ENCODE measurements around the gene CCDC159. TPM values are rescaled to one million over a fixed set of nuclear protein-coding genes. Genes with fewer than 3 reads are reported as not detected.
"Not testable (repeated sequence)": the region's sequence is repeated elsewhere in the genome, so short reads cannot be mapped to it uniquely, and the experiment has no call there.

The CCDC159 gene
- total RNA-seq, 2 donors from 2014 or later: 26.5 to 32.6 TPM

DNA sequence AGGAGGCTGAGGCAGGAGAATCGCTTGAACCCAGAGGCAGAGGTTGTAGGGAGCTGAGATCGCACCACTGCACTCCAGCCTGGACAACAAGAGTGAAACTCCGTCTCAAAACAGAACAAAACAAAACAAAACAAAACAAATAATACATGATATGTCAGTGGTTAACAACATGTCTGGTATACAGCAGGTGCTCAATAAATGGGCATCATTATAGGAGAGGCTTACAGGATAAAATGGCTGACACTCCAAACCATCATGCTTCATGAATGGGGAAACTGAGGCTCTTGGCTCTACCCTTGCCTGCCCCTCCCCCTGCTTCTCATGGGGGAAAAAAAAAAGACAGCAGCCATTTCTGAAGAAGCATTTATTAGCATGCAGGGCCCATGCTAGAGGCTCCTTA lies 3.9 kb upstream of the CCDC159 start:
- 91 to 94% methylated on average over 3 of the region's 3 CpGs for WGBS, 2 donors
- no peaks in the 10 kb centered on the region for H3K9me3 ChIP-seq
- no peak for DNase-seq
- H3K27me3 ChIP-seq: no peaks in the 10 kb centered on the region
- H3K4me3 ChIP-seq: no peak overlapping the region
- TF ChIP-seq, protein P1, sequence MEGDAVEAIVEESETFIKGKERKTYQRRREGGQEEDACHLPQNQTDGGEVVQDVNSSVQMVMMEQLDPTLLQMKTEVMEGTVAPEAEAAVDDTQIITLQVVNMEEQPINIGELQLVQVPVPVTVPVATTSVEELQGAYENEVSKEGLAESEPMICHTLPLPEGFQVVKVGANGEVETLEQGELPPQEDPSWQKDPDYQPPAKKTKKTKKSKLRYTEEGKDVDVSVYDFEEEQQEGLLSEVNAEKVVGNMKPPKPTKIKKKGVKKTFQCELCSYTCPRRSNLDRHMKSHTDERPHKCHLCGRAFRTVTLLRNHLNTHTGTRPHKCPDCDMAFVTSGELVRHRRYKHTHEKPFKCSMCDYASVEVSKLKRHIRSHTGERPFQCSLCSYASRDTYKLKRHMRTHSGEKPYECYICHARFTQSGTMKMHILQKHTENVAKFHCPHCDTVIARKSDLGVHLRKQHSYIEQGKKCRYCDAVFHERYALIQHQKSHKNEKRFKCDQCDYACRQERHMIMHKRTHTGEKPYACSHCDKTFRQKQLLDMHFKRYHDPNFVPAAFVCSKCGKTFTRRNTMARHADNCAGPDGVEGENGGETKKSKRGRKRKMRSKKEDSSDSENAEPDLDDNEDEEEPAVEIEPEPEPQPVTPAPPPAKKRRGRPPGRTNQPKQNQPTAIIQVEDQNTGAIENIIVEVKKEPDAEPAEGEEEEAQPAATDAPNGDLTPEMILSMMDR (IDR thresholded peaks at IDR 0.05): no peak
- no peak for TF ChIP-seq POLR2A (IDR thresholded peaks at IDR 0.05)
- peaks cover 46% of the 10 kb centered on the region for H3K4me1 ChIP-seq
- ATAC-seq: no peak
- intact Hi-C loops (cut with DNase I): no loop called here
- H3K36me3 ChIP-seq (replicated peaks in 1 of 2; ENCODE audit: insufficient read depth in 1 of 2, low read depth in 2 of 2): no peaks in the 10 kb centered on the region
- no peak overlapping the region for H3K27ac ChIP-seq

DNA sequence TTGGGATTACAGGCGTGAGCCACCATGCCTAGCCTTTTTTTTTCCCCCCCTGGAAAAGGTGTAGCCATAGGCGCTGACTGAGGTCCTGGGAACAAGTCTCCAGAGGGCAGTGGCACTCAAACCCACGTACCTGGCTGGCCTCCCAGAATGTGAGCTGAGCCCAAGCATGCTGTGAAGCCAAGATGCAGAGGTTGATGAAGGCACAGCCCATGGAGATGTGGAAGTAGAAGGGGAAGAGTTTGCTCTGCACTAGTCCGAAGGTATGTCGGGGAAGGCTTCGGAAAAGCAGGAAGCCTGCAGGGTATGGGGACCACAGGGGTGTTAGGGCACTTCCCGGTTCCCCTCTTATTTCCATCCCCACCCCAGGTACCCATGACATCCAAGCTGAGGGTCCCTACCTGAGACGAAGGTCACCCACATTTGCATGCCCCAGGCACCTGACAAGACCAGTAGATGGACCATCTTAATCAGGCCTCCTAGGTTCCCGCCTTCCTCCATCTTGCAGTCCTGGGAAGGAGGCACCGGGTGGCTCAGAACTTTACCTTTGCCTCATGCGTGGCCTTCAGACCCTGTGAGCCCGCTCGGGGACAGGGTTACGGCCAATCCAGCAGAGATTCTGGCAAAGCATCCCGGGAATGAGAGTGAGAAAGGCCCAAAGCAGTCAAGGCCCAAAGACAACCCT lies 1.1 kb upstream of the CCDC159 start:
- peak in 2 of 4 donors; percentile 17 to 28 for DNase-seq
- WGBS, 2 donors: 35 to 36% methylated on average over 15 of the region's 15 CpGs
- H3K4me1 ChIP-seq: peaks cover 31% of the 10 kb centered on the region
- no peaks in the 10 kb centered on the region for H3K9me3 ChIP-seq
- intact Hi-C loops (cut with DNase I): no loop called here
- no peak overlapping the region for H3K4me3 ChIP-seq
- no peaks in the 10 kb centered on the region for H3K36me3 ChIP-seq (replicated peaks in 1 of 2; ENCODE audit: insufficient read depth in 1 of 2, low read depth in 2 of 2)
- no peaks in the 10 kb centered on the region for H3K27me3 ChIP-seq
- TF ChIP-seq, protein P1 (IDR thresholded peaks at IDR 0.05): no peak
- no peak for TF ChIP-seq POLR2A (IDR thresholded peaks at IDR 0.05)
- no peak for ATAC-seq
- H3K27ac ChIP-seq: peak overlapping the region; percentile 75 to 84 (median 82)

DNA sequence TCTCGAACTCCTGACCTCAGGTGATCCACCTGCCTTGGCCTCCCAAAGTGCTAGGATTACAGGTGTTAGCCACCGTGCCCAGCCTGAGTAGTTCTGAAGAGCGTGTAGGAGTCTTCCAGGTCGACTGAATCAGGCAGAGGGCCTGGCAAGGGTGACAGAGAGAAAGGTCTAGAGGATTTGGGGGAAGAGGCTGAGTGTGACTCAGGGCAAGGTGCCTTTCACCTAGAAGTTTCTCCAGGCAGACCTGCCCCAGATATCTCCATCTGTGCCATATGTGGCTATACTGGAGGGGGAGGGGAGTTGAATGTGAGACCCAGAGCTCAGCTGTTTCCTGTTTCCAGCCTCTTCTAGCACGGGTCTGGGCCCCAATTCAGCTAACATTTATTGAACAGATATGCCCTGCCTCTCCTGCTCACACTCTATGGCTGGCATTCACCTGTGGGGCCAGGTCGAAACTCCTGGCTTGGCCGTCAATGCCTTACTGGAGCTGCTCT lies 1.3 kb downstream of the CCDC159 start:
- DNase-seq (no peak), ATAC-seq (no peak)

DNA sequence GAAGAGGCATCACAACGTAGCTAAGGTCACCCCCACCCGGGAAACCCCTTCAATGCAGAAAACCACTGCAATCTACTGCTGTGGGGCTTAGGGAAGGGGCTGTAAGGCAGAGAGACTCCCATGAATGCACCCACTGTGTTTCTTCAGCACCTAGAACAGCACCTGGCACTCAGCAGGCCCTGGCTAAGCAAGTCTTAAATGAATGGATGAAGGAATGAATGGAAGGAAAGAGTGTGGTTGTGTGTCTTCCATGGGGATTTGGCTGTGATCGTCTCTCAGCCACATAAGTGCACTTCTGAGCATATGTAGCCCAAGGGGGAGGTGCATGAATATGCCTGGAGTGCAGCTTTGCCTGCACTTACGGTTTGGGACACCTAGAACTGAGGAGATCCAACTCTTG lies 2.9 kb downstream of the CCDC159 start:
- Histone ChIP-seq H3K9me3 (no peaks in the 10 kb centered on the region), H3K36me3 (replicated peaks in 1 of 2; ENCODE audit: insufficient read depth in 1 of 2, low read depth in 2 of 2) (no peaks in the 10 kb centered on the region), H3K27ac (no peak overlapping the region), H3K4me1 (peaks cover 20% of the 10 kb centered on the region), H3K27me3 (no peaks in the 10 kb centered on the region), H3K4me3 (no peak overlapping the region)
- ATAC-seq (no peak), DNase-seq (no peak)
- TF ChIP-seq POLR2A (IDR thresholded peaks at IDR 0.05): no peak
- TF ChIP-seq, protein P1 (IDR thresholded peaks at IDR 0.05): no peak
- 86 to 94% methylated on average over 4 of the region's 4 CpGs for WGBS, 2 donors
- intact Hi-C loops (cut with DNase I): no loop called here

More for the DNA sequence above, 1.3 kb downstream of the CCDC159 start:
- H3K4me3 ChIP-seq: no peak overlapping the region
- intact Hi-C loops (cut with DNase I): no loop called here
- no peaks in the 10 kb centered on the region for H3K27me3 ChIP-seq
- H3K4me1 ChIP-seq: peaks cover 31% of the 10 kb centered on the region
- 77 to 82% methylated on average over 7 of the region's 7 CpGs for WGBS, 2 donors
- TF ChIP-seq POLR2A (IDR thresholded peaks at IDR 0.05): no peak
- TF ChIP-seq, protein P1 (IDR thresholded peaks at IDR 0.05): no peak
- no peaks in the 10 kb centered on the region for H3K36me3 ChIP-seq (replicated peaks in 1 of 2; ENCODE audit: insufficient read depth in 1 of 2, low read depth in 2 of 2)
- peak overlapping the region in 1 of 4 donors; percentile 84 for H3K27ac ChIP-seq
- H3K9me3 ChIP-seq: no peaks in the 10 kb centered on the region

DNA sequence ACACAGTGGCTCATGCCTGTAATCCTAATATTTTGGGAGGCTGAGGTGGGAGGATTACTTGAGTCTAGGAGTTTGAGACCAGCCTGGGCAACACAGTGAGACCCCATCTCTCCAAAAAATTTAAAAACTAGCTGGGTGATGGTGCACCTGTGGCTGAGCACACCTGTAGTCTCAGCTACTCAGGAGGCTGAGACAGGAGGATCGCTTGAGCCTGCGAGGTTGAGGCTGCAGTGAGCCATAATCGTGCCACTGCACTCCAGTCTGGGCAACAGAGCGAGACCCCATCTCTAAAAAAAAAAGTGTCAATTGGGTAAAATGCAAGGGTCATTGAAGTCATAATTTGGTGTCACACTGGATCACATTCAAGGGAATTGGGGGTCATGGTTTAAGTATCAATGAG lies 7.8 kb downstream of the CCDC159 start:
- intact Hi-C loops (cut with DNase I); ATAC-seq; H3K27ac ChIP-seq; H3K27me3 ChIP-seq; DNase-seq; H3K9me3 ChIP-seq; H3K4me3 ChIP-seq; H3K36me3 ChIP-seq (replicated peaks in 1 of 2; ENCODE audit: insufficient read depth in 1 of 2, low read depth in 2 of 2): not testable (repeated sequence)
- H3K4me1 ChIP-seq: peaks cover 15% of the 10 kb centered on the region
- WGBS, 2 donors: 85 to 99% methylated on average over 4 of the region's 4 CpGs
